Mucosa of stomach (tissue), 1 donor: ENCODE results near the gene PHC2.

Experiments used
- H3K27me3 ChIP-seq: one replicate; pipeline ENCODE4 v1.7.0; 2013; ENCODE audit warnings: mild to moderate bottlenecking, low read length; ENCODE audit not compliant: control insufficient read depth, insufficient read depth
- H3K36me3 ChIP-seq: one replicate; pipeline ENCODE4 v1.7.0; 2013; ENCODE audit warnings: low read length; ENCODE audit not compliant: control insufficient read depth, insufficient read depth
- H3K4me1 ChIP-seq: one replicate; pipeline ENCODE4 v1.7.0; 2013; ENCODE audit warnings: mild to moderate bottlenecking, low read length; ENCODE audit not compliant: control insufficient read depth, insufficient read depth
- H3K4me3 ChIP-seq: one replicate; pipeline ENCODE4 v1.7.0; 2013; ENCODE audit warnings: low read length
- H3K9ac ChIP-seq: one replicate; pipeline ENCODE4 v1.7.0; 2013; ENCODE audit warnings: mild to moderate bottlenecking, low read length, moderate library complexity
- H3K9me3 ChIP-seq: one replicate; pipeline ENCODE4 v1.7.0; 2013; ENCODE audit warnings: mild to moderate bottlenecking, low read length, moderate library complexity; ENCODE audit not compliant: control insufficient read depth
- donor health status: Pancreatic carcinoma.

PHC2 gene

GRCh38 chr1:33443705-33444180 is 12.8 kb upstream of the PHC2 start:
- Histone ChIP-seq H3K9ac (no peak overlapping the region), H3K4me1 (no peaks in the 10 kb centered on the region), H3K4me3 (no peak overlapping the region), H3K9me3 (no peaks in the 10 kb centered on the region), H3K27me3 (no peaks in the 10 kb centered on the region), H3K36me3 (no peaks in the 10 kb centered on the region)

GRCh38 chr1:33443080-33443704 is 12.3 kb upstream of the PHC2 start:
- H3K36me3 ChIP-seq = no peaks in the 10 kb centered on the region
- no peaks in the 10 kb centered on the region for H3K27me3 ChIP-seq
- no peak overlapping the region for H3K9ac ChIP-seq
- H3K4me3 ChIP-seq = no peak overlapping the region
- no peaks in the 10 kb centered on the region for H3K4me1 ChIP-seq
- no peaks in the 10 kb centered on the region for H3K9me3 ChIP-seq

GRCh38 chr1:33442141-33442540 is 11.2 kb upstream of the PHC2 start:
- no peaks in the 10 kb centered on the region for H3K4me1 ChIP-seq
- no peaks in the 10 kb centered on the region for H3K9me3 ChIP-seq
- no peaks in the 10 kb centered on the region for H3K36me3 ChIP-seq
- H3K4me3 ChIP-seq = no peak overlapping the region
- no peaks in the 10 kb centered on the region for H3K27me3 ChIP-seq
- no peak overlapping the region for H3K9ac ChIP-seq

DNA sequence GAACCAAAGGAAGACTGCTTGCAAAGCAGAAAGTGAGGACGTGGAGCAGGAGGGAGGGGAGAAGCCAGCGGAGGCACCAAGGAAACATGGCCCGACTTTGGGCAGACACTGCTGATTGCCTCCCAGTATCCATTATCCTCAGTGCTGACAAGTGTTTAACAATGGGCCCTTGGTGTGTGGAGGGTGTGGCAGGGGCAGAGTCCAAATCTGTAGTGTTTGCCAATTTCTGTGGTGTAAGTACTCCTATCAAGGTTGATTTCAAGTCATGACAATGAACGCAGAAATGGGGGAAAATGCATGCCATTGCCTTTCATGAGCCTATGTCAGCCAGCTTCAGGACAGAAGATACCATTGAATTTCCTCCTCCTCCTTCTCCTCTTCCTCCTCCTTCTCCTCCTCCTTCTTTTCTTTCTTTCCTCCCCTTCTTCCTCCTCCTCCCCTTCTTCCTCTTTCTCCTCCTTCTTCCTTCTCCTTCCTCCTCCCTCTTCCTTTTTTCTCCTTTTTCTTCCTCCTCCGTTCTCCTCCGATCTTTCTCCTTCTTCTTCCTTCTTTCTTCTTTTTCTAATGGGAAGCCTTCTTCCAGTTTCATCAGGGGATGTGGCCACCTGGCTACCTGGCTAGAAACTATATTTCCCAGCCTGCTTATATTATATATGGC is 10.3 kb upstream of the PHC2 start:
- Histone ChIP-seq H3K9me3 (no peaks in the 10 kb centered on the region), H3K27me3 (no peaks in the 10 kb centered on the region), H3K4me1 (no peaks in the 10 kb centered on the region), H3K4me3 (no peak overlapping the region), H3K36me3 (no peaks in the 10 kb centered on the region), H3K9ac (no peak overlapping the region)

- Histone ChIP-seq H3K9me3 (no peaks in the 10 kb centered on the region), H3K4me1 (no peaks in the 10 kb centered on the region), H3K9ac (no peak overlapping the region), H3K36me3 (no peaks in the 10 kb centered on the region), H3K27me3 (no peaks in the 10 kb centered on the region), H3K4me3 (no peak overlapping the region)
Observed at GRCh38 chr1:33439662-33440061, 8.8 kb upstream of the PHC2 start.

DNA sequence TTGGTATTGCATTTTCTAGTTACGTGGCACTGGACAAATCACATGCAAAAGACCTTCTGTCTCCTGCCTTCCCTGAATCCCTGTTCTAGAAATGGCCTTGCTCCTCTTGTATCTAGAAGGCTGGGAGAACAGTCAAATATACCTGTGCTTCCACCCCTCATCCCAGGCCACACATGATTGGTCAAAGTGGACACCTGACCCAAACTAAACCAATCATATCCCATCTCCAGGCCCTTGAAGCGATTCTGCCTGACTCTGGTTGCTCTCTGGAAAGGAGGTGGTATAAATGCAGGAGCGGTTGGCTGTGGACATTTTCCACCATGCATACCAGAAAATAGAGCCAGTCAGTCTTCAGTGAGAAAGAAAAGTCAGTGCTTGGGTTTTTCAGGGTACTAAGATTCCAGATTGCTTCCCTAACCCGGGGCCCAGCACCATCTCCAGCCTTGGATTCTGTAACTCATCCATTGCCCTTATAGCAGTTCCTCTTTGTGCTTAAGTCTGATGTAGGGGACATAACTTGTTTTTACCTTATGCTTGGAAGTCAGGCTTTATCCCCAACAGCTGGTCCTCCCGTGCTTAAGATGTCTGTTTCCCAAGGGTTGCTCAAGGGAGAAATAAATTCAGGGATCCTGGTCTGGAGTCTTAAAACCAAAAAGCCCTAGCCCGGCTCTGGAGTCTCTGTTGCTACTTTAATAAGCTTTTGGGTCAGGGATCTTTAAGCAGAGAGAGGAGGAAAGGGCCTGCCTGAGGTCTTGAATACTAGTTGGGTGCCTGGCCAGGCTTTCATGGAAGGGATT is 7.7 kb upstream of the PHC2 start:
- no peaks in the 10 kb centered on the region for H3K27me3 ChIP-seq
- no peaks in the 10 kb centered on the region for H3K9me3 ChIP-seq
- H3K4me1 ChIP-seq = no peaks in the 10 kb centered on the region
- no peaks in the 10 kb centered on the region for H3K36me3 ChIP-seq
- H3K4me3 ChIP-seq = no peak overlapping the region
- no peak overlapping the region for H3K9ac ChIP-seq

- Histone ChIP-seq H3K27me3 (no peaks in the 10 kb centered on the region), H3K9me3 (no peaks in the 10 kb centered on the region), H3K4me1 (no peaks in the 10 kb centered on the region), H3K9ac (no peak overlapping the region), H3K36me3 (no peaks in the 10 kb centered on the region), H3K4me3 (no peak overlapping the region)
Observed at GRCh38 chr1:33436557-33437285, 5.8 kb upstream of the PHC2 start.

GRCh38 chr1:33435096-33435820 is 4.4 kb upstream of the PHC2 start:
- H3K9ac ChIP-seq = no peak overlapping the region
- no peaks in the 10 kb centered on the region for H3K9me3 ChIP-seq
- H3K4me3 ChIP-seq = no peak overlapping the region
- no peaks in the 10 kb centered on the region for H3K36me3 ChIP-seq
- no peaks in the 10 kb centered on the region for H3K27me3 ChIP-seq
- no peaks in the 10 kb centered on the region for H3K4me1 ChIP-seq

DNA sequence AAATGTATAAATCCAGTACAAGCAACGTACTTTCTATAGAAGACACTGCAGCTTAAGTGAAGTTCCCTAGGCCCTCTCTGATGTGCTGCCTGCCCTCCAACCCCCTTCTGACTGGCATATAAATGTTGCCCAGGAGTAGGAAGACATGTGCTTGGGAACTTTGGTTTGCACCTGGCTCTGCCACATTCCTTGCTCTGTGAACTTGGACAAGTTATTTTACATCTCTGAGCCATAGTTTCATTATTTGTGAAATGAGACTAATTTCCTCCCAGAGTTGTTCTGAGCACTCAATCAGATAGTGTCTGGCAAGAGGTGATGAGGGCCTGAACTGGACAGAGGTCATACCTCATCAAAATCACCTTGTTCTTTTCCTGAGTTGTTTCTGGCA is 3.5 kb upstream of the PHC2 start:
- Histone ChIP-seq H3K4me3 (no peak overlapping the region), H3K27me3 (peaks cover 1% of the 10 kb centered on the region), H3K9me3 (no peaks in the 10 kb centered on the region), H3K9ac (no peak overlapping the region), H3K36me3 (no peaks in the 10 kb centered on the region), H3K4me1 (peaks cover 8% of the 10 kb centered on the region)

GRCh38 chr1:33433509-33434362 is 2.8 kb upstream of the PHC2 start:
- Histone ChIP-seq H3K27me3 (peaks cover 4% of the 10 kb centered on the region), H3K9me3 (no peaks in the 10 kb centered on the region), H3K9ac (no peak overlapping the region), H3K4me3 (no peak overlapping the region), H3K36me3 (no peaks in the 10 kb centered on the region), H3K4me1 (peaks cover 8% of the 10 kb centered on the region)
